Endothelial cell (in vitro differentiated cells): ENCODE results near the gene EVA1C. TPM values are rescaled to one million over a fixed set of nuclear protein-coding genes. Genes with fewer than 3 reads are reported as not detected.
"Not testable (repeated sequence)": the region's sequence is repeated elsewhere in the genome, so short reads cannot be mapped to it uniquely, and the experiment has no call there.

Experiments used
- DNase-seq: peaks from one replicate; pipeline ENCODE4 v3.0.0; 2021; ENCODE audit warnings: low spot score
- H3K27ac Mint-ChIP-seq: one replicate; pipeline ENCODE4 v1.8.0; 2021; ENCODE audit warnings: mixed read lengths, inconsistent platforms; ENCODE audit not compliant: unreplicated experiment
- H3K27me3 Mint-ChIP-seq: one replicate; pipeline ENCODE4 v1.8.0; 2021; ENCODE audit warnings: mild to moderate bottlenecking, moderate library complexity, mixed read lengths, inconsistent platforms; ENCODE audit not compliant: unreplicated experiment
- H3K36me3 Mint-ChIP-seq: one replicate; pipeline ENCODE4 v1.8.0; 2021; ENCODE audit warnings: mild to moderate bottlenecking, low read depth, mixed read lengths, inconsistent platforms; ENCODE audit not compliant: unreplicated experiment
- H3K4me1 Mint-ChIP-seq: one replicate; pipeline ENCODE4 v1.8.0; 2021; ENCODE audit warnings: mild to moderate bottlenecking, mixed read lengths, inconsistent platforms; ENCODE audit not compliant: unreplicated experiment
- H3K4me3 Mint-ChIP-seq: one replicate; pipeline ENCODE4 v1.8.0; 2021; ENCODE audit warnings: mild to moderate bottlenecking, mixed read lengths, inconsistent platforms; ENCODE audit not compliant: unreplicated experiment
- H3K9me3 Mint-ChIP-seq: one replicate; pipeline ENCODE4 v1.8.0; 2021; ENCODE audit warnings: mixed read lengths, inconsistent platforms; ENCODE audit not compliant: unreplicated experiment
- CTCF ChIP-seq: fragments of 200-600 bp; sonication (generic); IDR thresholded peaks from one replicate; pipeline ENCODE4 v1.5.0; 2021; ENCODE audit warnings: antibody characterized with exemption; ENCODE audit not compliant: unreplicated experiment
- total RNA-seq: library from RNA; stranded (reverse); fragmentation: NEBNext Ultra II Directional; extraction: Animal tissue kit (Norgen Biotek cat#: 25700); gene quantifications from one replicate; pipeline ENCODE4 v1.2.1, GENCODE V29; 2021; ENCODE audit not compliant: unreplicated experiment

Gene EVA1C
- total RNA-seq, 1 donor from 2014 or later = 1.1 TPM

GRCh38 chr21:32426592-32427051 lies 14.1 kb downstream of the EVA1C start:
- Mint-ChIP-seq H3K4me3 (no peak overlapping the region), H3K27me3 (peaks cover 3% of the 10 kb centered on the region), H3K9me3 (peaks cover 8% of the 10 kb centered on the region), H3K27ac (no peak overlapping the region), H3K4me1 (peaks cover 8% of the 10 kb centered on the region), H3K36me3 (peaks cover 3% of the 10 kb centered on the region)
- TF ChIP-seq CTCF = no peak
- no peak for DNase-seq

GRCh38 chr21:32427958-32428623 lies 15.6 kb downstream of the EVA1C start:
- no peak for DNase-seq

GRCh38 chr21:32432982-32433660 lies 20.6 kb downstream of the EVA1C start:
- not testable (repeated sequence) for DNase-seq, H3K27me3 Mint-ChIP-seq, H3K36me3 Mint-ChIP-seq, H3K4me3 Mint-ChIP-seq, H3K27ac Mint-ChIP-seq, H3K9me3 Mint-ChIP-seq
- peaks cover 20% of the 10 kb centered on the region for H3K4me1 Mint-ChIP-seq

More at GRCh38 chr21:32427958-32428623, 15.6 kb downstream of the EVA1C start:
- TF ChIP-seq CTCF = no peak
- peaks cover 2% of the 10 kb centered on the region for H3K9me3 Mint-ChIP-seq
- peaks cover 8% of the 10 kb centered on the region for H3K4me1 Mint-ChIP-seq
- peaks cover 1% of the 10 kb centered on the region for H3K36me3 Mint-ChIP-seq
- no peak overlapping the region for H3K27ac Mint-ChIP-seq
- H3K27me3 Mint-ChIP-seq = peaks cover 3% of the 10 kb centered on the region
- no peak overlapping the region for H3K4me3 Mint-ChIP-seq

GRCh38 chr21:32437729-32438128 lies 25.2 kb downstream of the EVA1C start:
- Mint-ChIP-seq H3K9me3 (no peaks in the 10 kb centered on the region), H3K27ac (peak overlapping the region; percentile 31), H3K36me3 (no peaks in the 10 kb centered on the region), H3K4me1 (peaks cover 18% of the 10 kb centered on the region), H3K27me3 (peaks cover 4% of the 10 kb centered on the region), H3K4me3 (no peak overlapping the region)
- no peak for TF ChIP-seq CTCF
- peak; percentile 30 for DNase-seq

- H3K4me3 Mint-ChIP-seq = no peak overlapping the region
- peaks cover 3% of the 10 kb centered on the region for H3K27me3 Mint-ChIP-seq
- DNase-seq = no peak
- peaks cover 6% of the 10 kb centered on the region for H3K4me1 Mint-ChIP-seq
- H3K9me3 Mint-ChIP-seq = no peaks in the 10 kb centered on the region
- TF ChIP-seq CTCF = no peak
- no peaks in the 10 kb centered on the region for H3K36me3 Mint-ChIP-seq
- no peak overlapping the region for H3K27ac Mint-ChIP-seq
Observed at GRCh38 chr21:32442566-32443318, 30.2 kb downstream of the EVA1C start.
